HepG2 (cell line): Measurements from ENCODE around the gene PPARA. TPM values are rescaled to one million over a fixed set of nuclear protein-coding genes. Genes with fewer than 3 reads are reported as not detected.

Source experiments
- CAMTA2 ChIP-seq: sonication (generic); formaldehyde crosslinking; IDR thresholded peaks from 2 replicates; pipeline ENCODE4 v1.4.0; 2020; ENCODE audit warnings: mild to moderate bottlenecking, missing genetic modification reagents, borderline replicate concordance
- MIER3 ChIP-seq: IDR thresholded peaks from 2 replicates; pipeline ENCODE4 v1.6.1; 2016; ENCODE audit warnings: missing compliant biosample characterization, borderline replicate concordance
- SOX6 ChIP-seq, 2 experiments: fragments of 450-650 bp in 1 of 2; sonication (generic) in 1 of 2; formaldehyde crosslinking in 1 of 2; IDR thresholded peaks; 2 replicates each; pipeline versions ENCODE4 v1.4.0 to v1.6.1; 2017 to 2020; ENCODE audit warnings: antibody characterized with exemption in 1 of 2, mild to moderate bottlenecking in 1 of 2, missing genetic modification reagents in 1 of 2
- ZEB1 ChIP-seq: IDR thresholded peaks from 2 replicates; pipeline ENCODE4 v1.6.1; 2012; ENCODE audit warnings: mild to moderate bottlenecking, low read depth, inconsistent platforms; ENCODE audit not compliant: insufficient replicate concordance
- ZNF232 ChIP-seq: sonication (generic); formaldehyde crosslinking; IDR thresholded peaks from 2 replicates; pipeline ENCODE4 v1.4.0; 2020; ENCODE audit warnings: missing genetic modification reagents, borderline replicate concordance
- ZNF451 ChIP-seq: sonication (generic); formaldehyde crosslinking; IDR thresholded peaks from 2 replicates; pipeline ENCODE4 v1.5.0; 2020; ENCODE audit warnings: mild to moderate bottlenecking, missing genetic modification reagents
- ZNF570 ChIP-seq: sonication (generic); formaldehyde crosslinking; IDR thresholded peaks from 2 replicates; pipeline ENCODE4 v1.4.0; 2020; ENCODE audit warnings: mild to moderate bottlenecking, missing genetic modification reagents, borderline replicate concordance
- ZNF709 ChIP-seq: sonication (generic); formaldehyde crosslinking; IDR thresholded peaks from 2 replicates; pipeline ENCODE4 v1.5.0; 2020; ENCODE audit warnings: mild to moderate bottlenecking, missing genetic modification reagents
- polyA plus RNA-seq, 8 experiments: library from polyadenylated mRNA; depleted of rRNA in 3 of 8; stranded (reverse) in 7 of 8; unstranded in 1 of 8; fragments of >200 nt; fragmentation: Illumina TruSeq in 4 of 8; extraction: Trizol in 4 of 8; gene quantifications; 2 replicates each; pipeline versions ENCODE4 v1.2.1 to v1.2.3, GENCODE V29; 2011 to 2016; ENCODE audit warnings: low read depth in 4 of 8, missing spikeins in 1 of 8, mixed read lengths in 1 of 8; ENCODE audit not compliant: insufficient read depth in 1 of 8
- total RNA-seq, 5 experiments: library from RNA; depleted of rRNA; stranded (reverse); fragments of >200 nt; fragmentation: Illumina TruSeq; extraction: Trizol; gene quantifications; 2 replicates each; pipeline ENCODE4 v1.2.3, GENCODE V29; 2016; ENCODE audit warnings: low read depth in 1 of 5
- TF ChIP-seq, protein P1 (sequence below): conservative IDR thresholded peaks from 2 replicates; pipeline ENCODE4 v1.6.1; 2018; ENCODE audit warnings: missing genetic modification reagents
- TF ChIP-seq, protein P2 (sequence below): sonication (generic); formaldehyde crosslinking; IDR thresholded peaks from 2 replicates; pipeline ENCODE4 v1.4.0; 2020; ENCODE audit warnings: missing genetic modification reagents, borderline replicate concordance
- TF ChIP-seq, protein P3 (sequence below): sonication (generic); formaldehyde crosslinking; IDR thresholded peaks from 2 replicates; pipeline ENCODE4 v1.5.1; 2020; ENCODE audit warnings: mild to moderate bottlenecking, missing genetic modification reagents, borderline replicate concordance
- TF ChIP-seq, protein P4 (sequence below): sonication (generic); formaldehyde crosslinking; IDR thresholded peaks from 2 replicates; pipeline ENCODE4 v1.4.0; 2020; ENCODE audit warnings: missing genetic modification reagents
- TF ChIP-seq, protein P5 (sequence below): IDR thresholded peaks from 2 replicates; pipeline ENCODE4 v1.6.1; 2016; ENCODE audit warnings: low read depth
- TF ChIP-seq, protein P6 (sequence below): sonication (generic); formaldehyde crosslinking; IDR thresholded peaks from 2 replicates; pipeline ENCODE4 v1.5.1; 2020; ENCODE audit warnings: missing genetic modification reagents, mild to moderate bottlenecking, borderline replicate concordance

PPARA gene
- total and polyA plus RNA-seq, 2 of the 13 experiments (the other 11 are each of a cell fraction or from before 2014, with no cell fraction given), result 18.2 to 24.7 TPM

DNA sequence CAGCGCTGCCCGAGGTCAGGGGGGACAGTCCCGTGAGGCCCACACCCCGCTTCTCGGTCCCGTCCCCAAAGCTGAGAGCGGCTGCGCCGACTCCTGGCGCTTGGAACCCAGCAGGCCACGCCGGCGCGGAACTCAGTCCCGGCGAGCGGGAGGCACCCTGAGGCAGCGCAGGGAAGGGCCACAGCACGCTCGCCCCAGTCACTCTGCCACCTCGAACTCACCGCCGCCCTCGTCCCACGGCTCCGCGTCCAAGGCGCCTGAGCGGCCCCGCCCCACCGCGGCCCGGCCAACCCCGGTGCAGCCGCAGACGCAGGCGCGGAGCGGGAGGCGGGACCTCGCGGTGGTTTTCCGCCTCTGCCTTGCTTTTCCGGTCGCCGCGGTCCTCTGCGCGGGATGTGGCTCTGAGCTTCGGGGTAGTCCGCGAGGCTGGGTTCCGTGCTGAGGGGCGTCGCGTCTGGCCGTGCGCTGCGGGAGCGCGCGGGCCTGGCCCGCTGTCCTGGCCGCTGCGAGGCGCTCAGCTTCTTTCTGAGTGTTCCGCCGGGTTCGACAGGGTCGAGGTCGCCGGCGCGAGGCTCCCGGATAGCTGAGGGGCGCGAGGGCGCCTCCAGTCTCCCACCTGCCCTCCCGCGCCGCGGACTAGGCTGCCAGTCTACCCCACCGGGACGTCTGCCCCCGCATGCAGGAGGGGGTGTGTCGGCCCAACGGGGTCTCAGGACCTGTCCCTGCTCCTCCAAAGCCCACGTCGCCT lies 99.9 kb downstream of the PPARA start, which contains the start of gene CDPF1 (continued):
- TF ChIP-seq, protein P1, sequence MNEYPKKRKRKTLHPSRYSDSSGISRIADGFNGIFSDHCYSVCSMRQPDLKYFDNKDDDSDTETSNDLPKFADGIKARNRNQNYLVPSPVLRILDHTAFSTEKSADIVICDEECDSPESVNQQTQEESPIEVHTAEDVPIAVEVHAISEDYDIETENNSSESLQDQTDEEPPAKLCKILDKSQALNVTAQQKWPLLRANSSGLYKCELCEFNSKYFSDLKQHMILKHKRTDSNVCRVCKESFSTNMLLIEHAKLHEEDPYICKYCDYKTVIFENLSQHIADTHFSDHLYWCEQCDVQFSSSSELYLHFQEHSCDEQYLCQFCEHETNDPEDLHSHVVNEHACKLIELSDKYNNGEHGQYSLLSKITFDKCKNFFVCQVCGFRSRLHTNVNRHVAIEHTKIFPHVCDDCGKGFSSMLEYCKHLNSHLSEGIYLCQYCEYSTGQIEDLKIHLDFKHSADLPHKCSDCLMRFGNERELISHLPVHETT, result no peak; the same call in none of the 2 replicates
- TF ChIP-seq ZNF232 (CRISPR knock-in tag) (peak; percentile 54), SOX6 (IDR thresholded peaks at IDR 0.05) (no peak), SOX6 (CRISPR knock-in tag; IDR thresholded peaks at IDR 0.05) (peak; percentile 44), CAMTA2 (CRISPR knock-in tag) (peak; percentile 49; the same call in 1 of the 2 replicates), ZNF570 (CRISPR knock-in tag) (0 out of 2 replicates have a peak, but pooled peaks have one; percentile 48), ZNF709 (CRISPR knock-in tag) (no peak; the same call in 1 of the 2 replicates), ZNF451 (CRISPR knock-in tag) (peak; percentile 93), MIER3 (CRISPR knock-in tag) (no peak), ZEB1 (no peak)
- TF ChIP-seq, protein P2, sequence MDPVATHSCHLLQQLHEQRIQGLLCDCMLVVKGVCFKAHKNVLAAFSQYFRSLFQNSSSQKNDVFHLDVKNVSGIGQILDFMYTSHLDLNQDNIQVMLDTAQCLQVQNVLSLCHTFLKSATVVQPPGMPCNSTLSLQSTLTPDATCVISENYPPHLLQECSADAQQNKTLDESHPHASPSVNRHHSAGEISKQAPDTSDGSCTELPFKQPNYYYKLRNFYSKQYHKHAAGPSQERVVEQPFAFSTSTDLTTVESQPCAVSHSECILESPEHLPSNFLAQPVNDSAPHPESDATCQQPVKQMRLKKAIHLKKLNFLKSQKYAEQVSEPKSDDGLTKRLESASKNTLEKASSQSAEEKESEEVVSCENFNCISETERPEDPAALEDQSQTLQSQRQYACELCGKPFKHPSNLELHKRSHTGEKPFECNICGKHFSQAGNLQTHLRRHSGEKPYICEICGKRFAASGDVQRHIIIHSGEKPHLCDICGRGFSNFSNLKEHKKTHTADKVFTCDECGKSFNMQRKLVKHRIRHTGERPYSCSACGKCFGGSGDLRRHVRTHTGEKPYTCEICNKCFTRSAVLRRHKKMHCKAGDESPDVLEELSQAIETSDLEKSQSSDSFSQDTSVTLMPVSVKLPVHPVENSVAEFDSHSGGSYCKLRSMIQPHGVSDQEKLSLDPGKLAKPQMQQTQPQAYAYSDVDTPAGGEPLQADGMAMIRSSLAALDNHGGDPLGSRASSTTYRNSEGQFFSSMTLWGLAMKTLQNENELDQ (CRISPR knock-in tag), result no peak
- TF ChIP-seq, protein P3, sequence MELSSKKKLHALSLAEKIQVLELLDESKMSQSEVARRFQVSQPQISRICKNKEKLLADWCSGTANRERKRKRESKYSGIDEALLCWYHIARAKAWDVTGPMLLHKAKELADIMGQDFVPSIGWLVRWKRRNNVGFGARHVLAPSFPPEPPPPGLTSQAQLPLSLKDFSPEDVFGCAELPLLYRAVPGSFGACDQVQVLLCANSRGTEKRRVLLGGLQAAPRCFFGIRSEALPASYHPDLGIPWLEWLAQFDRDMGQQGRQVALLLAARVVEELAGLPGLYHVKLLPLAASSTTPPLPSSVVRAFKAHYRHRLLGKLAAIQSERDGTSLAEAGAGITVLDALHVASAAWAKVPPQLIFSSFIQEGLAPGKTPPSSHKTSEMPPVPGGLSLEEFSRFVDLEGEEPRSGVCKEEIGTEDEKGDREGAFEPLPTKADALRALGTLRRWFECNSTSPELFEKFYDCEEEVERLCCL (CRISPR knock-in tag), result no peak; the same call in 1 of the 2 replicates
- TF ChIP-seq, protein P4, sequence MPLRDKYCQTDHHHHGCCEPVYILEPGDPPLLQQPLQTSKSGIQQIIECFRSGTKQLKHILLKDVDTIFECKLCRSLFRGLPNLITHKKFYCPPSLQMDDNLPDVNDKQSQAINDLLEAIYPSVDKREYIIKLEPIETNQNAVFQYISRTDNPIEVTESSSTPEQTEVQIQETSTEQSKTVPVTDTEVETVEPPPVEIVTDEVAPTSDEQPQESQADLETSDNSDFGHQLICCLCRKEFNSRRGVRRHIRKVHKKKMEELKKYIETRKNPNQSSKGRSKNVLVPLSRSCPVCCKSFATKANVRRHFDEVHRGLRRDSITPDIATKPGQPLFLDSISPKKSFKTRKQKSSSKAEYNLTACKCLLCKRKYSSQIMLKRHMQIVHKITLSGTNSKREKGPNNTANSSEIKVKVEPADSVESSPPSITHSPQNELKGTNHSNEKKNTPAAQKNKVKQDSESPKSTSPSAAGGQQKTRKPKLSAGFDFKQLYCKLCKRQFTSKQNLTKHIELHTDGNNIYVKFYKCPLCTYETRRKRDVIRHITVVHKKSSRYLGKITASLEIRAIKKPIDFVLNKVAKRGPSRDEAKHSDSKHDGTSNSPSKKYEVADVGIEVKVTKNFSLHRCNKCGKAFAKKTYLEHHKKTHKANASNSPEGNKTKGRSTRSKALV (CRISPR knock-in tag), result peak; percentile 94
- TF ChIP-seq, protein P5, sequence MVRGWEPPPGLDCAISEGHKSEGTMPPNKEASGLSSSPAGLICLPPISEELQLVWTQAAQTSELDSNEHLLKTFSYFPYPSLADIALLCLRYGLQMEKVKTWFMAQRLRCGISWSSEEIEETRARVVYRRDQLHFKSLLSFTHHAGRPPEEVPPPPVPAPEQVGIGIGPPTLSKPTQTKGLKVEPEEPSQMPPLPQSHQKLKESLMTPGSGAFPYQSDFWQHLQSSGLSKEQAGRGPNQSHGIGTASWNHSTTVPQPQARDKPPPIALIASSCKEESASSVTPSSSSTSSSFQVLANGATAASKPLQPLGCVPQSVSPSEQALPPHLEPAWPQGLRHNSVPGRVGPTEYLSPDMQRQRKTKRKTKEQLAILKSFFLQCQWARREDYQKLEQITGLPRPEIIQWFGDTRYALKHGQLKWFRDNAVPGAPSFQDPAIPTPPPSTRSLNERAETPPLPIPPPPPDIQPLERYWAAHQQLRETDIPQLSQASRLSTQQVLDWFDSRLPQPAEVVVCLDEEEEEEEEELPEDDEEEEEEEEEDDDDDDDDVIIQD, result no peak
- TF ChIP-seq, protein P6, sequence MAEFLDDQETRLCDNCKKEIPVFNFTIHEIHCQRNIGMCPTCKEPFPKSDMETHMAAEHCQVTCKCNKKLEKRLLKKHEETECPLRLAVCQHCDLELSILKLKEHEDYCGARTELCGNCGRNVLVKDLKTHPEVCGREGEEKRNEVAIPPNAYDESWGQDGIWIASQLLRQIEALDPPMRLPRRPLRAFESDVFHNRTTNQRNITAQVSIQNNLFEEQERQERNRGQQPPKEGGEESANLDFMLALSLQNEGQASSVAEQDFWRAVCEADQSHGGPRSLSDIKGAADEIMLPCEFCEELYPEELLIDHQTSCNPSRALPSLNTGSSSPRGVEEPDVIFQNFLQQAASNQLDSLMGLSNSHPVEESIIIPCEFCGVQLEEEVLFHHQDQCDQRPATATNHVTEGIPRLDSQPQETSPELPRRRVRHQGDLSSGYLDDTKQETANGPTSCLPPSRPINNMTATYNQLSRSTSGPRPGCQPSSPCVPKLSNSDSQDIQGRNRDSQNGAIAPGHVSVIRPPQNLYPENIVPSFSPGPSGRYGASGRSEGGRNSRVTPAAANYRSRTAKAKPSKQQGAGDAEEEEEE (CRISPR knock-in tag), result no peak
